ACC112 (cell line): ENCODE measurements around the gene RPTOR.
"Not testable (repeated sequence)": the region's sequence is repeated elsewhere in the genome, so short reads cannot be mapped to it uniquely, and the experiment has no call there.

Experiments
- H2AFZ ChIP-seq: fragments of 200-600 bp; sonication (generic); one replicate; pipeline ENCODE4 v1.6.0; 2017; ENCODE audit warnings: antibody characterized with exemption, low read length; ENCODE audit not compliant: unreplicated experiment
- H3K27ac ChIP-seq: fragments of 200-600 bp; sonication (generic); 2 replicates; pipeline ENCODE4 v1.5.1; 2014; ENCODE audit warnings: low read depth, mild to moderate bottlenecking, antibody characterized with exemption, low read length, moderate library complexity
- H3K27me3 ChIP-seq: fragments of 200-600 bp; sonication (generic); 2 replicates; pipeline ENCODE4 v1.6.1; 2014; ENCODE audit warnings: mild to moderate bottlenecking, antibody characterized with exemption, low read length, moderate library complexity, mixed read lengths; ENCODE audit not compliant: insufficient read depth
- H3K36me3 ChIP-seq: fragments of 200-600 bp; sonication (generic); 2 replicates; pipeline ENCODE4 v1.6.1; 2016; ENCODE audit warnings: mild to moderate bottlenecking, antibody characterized with exemption, low read length, moderate library complexity, mixed read lengths; ENCODE audit not compliant: insufficient read depth
- H3K4me1 ChIP-seq: fragments of 200-600 bp; sonication (generic); one replicate; pipeline ENCODE4 v1.6.1; 2016; ENCODE audit warnings: low read length, mixed read lengths; ENCODE audit not compliant: insufficient read depth, unreplicated experiment, control insufficient read depth
- H3K4me3 ChIP-seq: fragments of 200-600 bp; sonication (generic); 2 replicates; pipeline ENCODE4 v1.5.1; 2014; ENCODE audit warnings: mild to moderate bottlenecking, low read depth, low read length
- H3K79me2 ChIP-seq: fragments of 200-600 bp; sonication (generic); one replicate; pipeline ENCODE4 v1.6.0; 2016; ENCODE audit warnings: low read length; ENCODE audit not compliant: control insufficient read depth, unreplicated experiment, insufficient read depth

RPTOR gene

GRCh38 chr17:80575057-80575875 lies 30.6 kb downstream of the RPTOR start:
- H3K27ac ChIP-seq: no peak overlapping the region
- H2AFZ ChIP-seq: no peak overlapping the region
- no peaks in the 10 kb centered on the region for H3K4me1 ChIP-seq
- no peak overlapping the region for H3K4me3 ChIP-seq
- peaks cover 58% of the 10 kb centered on the region for H3K79me2 ChIP-seq
- no peaks in the 10 kb centered on the region for H3K27me3 ChIP-seq
- peaks cover 9% of the 10 kb centered on the region; the same call in 1 of the 2 replicates for H3K36me3 ChIP-seq

GRCh38 chr17:80577876-80578570 lies 33.4 kb downstream of the RPTOR start:
- H3K79me2 ChIP-seq: peaks cover 44% of the 10 kb centered on the region
- H3K27me3 ChIP-seq: no peaks in the 10 kb centered on the region
- H3K27ac ChIP-seq: no peak overlapping the region
- no peaks in the 10 kb centered on the region for H3K4me1 ChIP-seq
- no peak overlapping the region for H2AFZ ChIP-seq
- H3K4me3 ChIP-seq: no peak overlapping the region
- no peaks in the 10 kb centered on the region for H3K36me3 ChIP-seq

GRCh38 chr17:80578668-80579388 lies 34.2 kb downstream of the RPTOR start:
- H3K4me1 ChIP-seq, H3K36me3 ChIP-seq, H3K4me3 ChIP-seq, H2AFZ ChIP-seq, H3K27me3 ChIP-seq, H3K27ac ChIP-seq: not testable (repeated sequence)
- H3K79me2 ChIP-seq: peaks cover 46% of the 10 kb centered on the region

- Histone ChIP-seq H3K79me2 (peaks cover 59% of the 10 kb centered on the region), H3K27me3 (no peaks in the 10 kb centered on the region)
These were observed 37.5 kb downstream of the RPTOR start for GRCh38 chr17:80582165-80582564.

GRCh38 chr17:80584176-80584905 lies 39.7 kb downstream of the RPTOR start:
- Histone ChIP-seq H3K79me2 (peaks cover 61% of the 10 kb centered on the region), H3K4me3 (no peak overlapping the region), H3K4me1 (peaks cover 12% of the 10 kb centered on the region), H3K27ac (no peak overlapping the region), H3K27me3 (no peaks in the 10 kb centered on the region), H3K36me3 (no peaks in the 10 kb centered on the region), H2AFZ (no peak overlapping the region)

More at GRCh38 chr17:80582165-80582564, 37.5 kb downstream of the RPTOR start:
- Histone ChIP-seq H3K27ac (no peak overlapping the region), H3K4me1 (peaks cover 12% of the 10 kb centered on the region), H2AFZ (no peak overlapping the region), H3K36me3 (no peaks in the 10 kb centered on the region), H3K4me3 (no peak overlapping the region)

- H2AFZ ChIP-seq: no peak overlapping the region
- no peaks in the 10 kb centered on the region for H3K36me3 ChIP-seq
- H3K79me2 ChIP-seq: peaks cover 67% of the 10 kb centered on the region
- no peaks in the 10 kb centered on the region for H3K27me3 ChIP-seq
- no peak overlapping the region for H3K4me3 ChIP-seq
- H3K4me1 ChIP-seq: peaks cover 17% of the 10 kb centered on the region
- H3K27ac ChIP-seq: no peak overlapping the region
These were observed 41.5 kb downstream of the RPTOR start for GRCh38 chr17:80585890-80586845.

GRCh38 chr17:80586846-80587228 lies 42.2 kb downstream of the RPTOR start:
- Histone ChIP-seq H3K36me3 (no peaks in the 10 kb centered on the region), H3K79me2 (peaks cover 73% of the 10 kb centered on the region), H2AFZ (no peak overlapping the region), H3K4me3 (no peak overlapping the region), H3K4me1 (peaks cover 17% of the 10 kb centered on the region), H3K27me3 (no peaks in the 10 kb centered on the region), H3K27ac (no peak overlapping the region)

GRCh38 chr17:80588702-80589383 lies 44.2 kb downstream of the RPTOR start:
- Histone ChIP-seq H3K36me3 (no peaks in the 10 kb centered on the region), H3K4me3 (no peak overlapping the region), H3K79me2 (peaks cover 80% of the 10 kb centered on the region), H3K27me3 (no peaks in the 10 kb centered on the region), H3K27ac (no peak overlapping the region), H3K4me1 (peaks cover 14% of the 10 kb centered on the region), H2AFZ (no peak overlapping the region)

GRCh38 chr17:80591788-80592187 lies 47.1 kb downstream of the RPTOR start:
- H3K79me2 ChIP-seq: peaks cover 79% of the 10 kb centered on the region
- H3K36me3 ChIP-seq: no peaks in the 10 kb centered on the region
- H3K4me1 ChIP-seq: peaks cover 4% of the 10 kb centered on the region
- H3K27ac ChIP-seq: no peak overlapping the region
- no peaks in the 10 kb centered on the region for H3K27me3 ChIP-seq
- no peak overlapping the region for H3K4me3 ChIP-seq
- H2AFZ ChIP-seq: no peak overlapping the region
